ENCODE data around the gene RPS19. TPM values are rescaled to one million over a fixed set of nuclear protein-coding genes. Genes with fewer than 3 reads are reported as not detected.

The RPS19 gene
- total and polyA plus RNA-seq, 10 of the 15 experiments (the other 5 are each of a cell fraction or from before 2014, with no cell fraction given): 2,615 to 5,578 (median 4,127) TPM

GRCh38 chr19:41915021-41915775 lies 55.1 kb downstream of the RPS19 start:
- FAIRE-seq: no peak
- ChIA-PET CTCF (no interaction called here), POLR2A (no interaction called here), SMC1A (ENCODE audit: uncharacterized antibody, unreplicated experiment) (no interaction called here), RAD21 (ENCODE audit: unreplicated experiment) (no interaction called here)
- Histone ChIP-seq H3K9me3 (replicated peaks; ENCODE audit: control insufficient read depth, insufficient read depth, low read length) (no peaks in the 10 kb centered on the region; the same call in 2 of the 3 replicates), H3K4me1 (ENCODE audit: control insufficient read depth, insufficient read depth, low read length) (no peaks in the 10 kb centered on the region), H2AFZ (ENCODE audit: control insufficient read depth, low read depth, low read length) (no peak overlapping the region), H3K4me3 (no peak overlapping the region), H3K27me3 (replicated peaks in 1 of 2; ENCODE audit: control insufficient read depth in 2 of 2, insufficient read depth in 2 of 2, low read length in 1 of 2) (peaks cover 3 to 4% of the 10 kb centered on the region in 2 experiments; a peak in 3 of 4 replicates), H3K79me2 (ENCODE audit: control insufficient read depth, insufficient read depth, low read length) (no peaks in the 10 kb centered on the region), H3K36me3 (ENCODE audit: control insufficient read depth in 2 of 2, insufficient read depth in 2 of 2, low read length in 1 of 2) (no peaks in the 10 kb centered on the region), H3K27ac (ENCODE audit: control insufficient read depth, insufficient read depth) (no peak overlapping the region), H4K20me1 (ENCODE audit: control insufficient read depth, insufficient read depth) (peaks cover 6% of the 10 kb centered on the region; the same call in 1 of the 2 replicates), H3K9ac (ENCODE audit: control insufficient read depth, insufficient read depth, low read length) (no peak overlapping the region), H3K4me2 (ENCODE audit: control insufficient read depth, insufficient read depth) (no peak overlapping the region; the same call in 1 of the 2 replicates)
- no TSS peak for BruUV-seq (replicated peaks)
- no peak for DNase-seq (ENCODE audit: low read depth, low spot score)
- WGBS (ENCODE audit: insufficient coverage, insufficient replicate concordance, low lambda C conversion rate, missing lambda C conversion rate): 14% methylated on average over 24 of the region's 38 CpGs
- no peak for ATAC-seq
- in situ Hi-C loops (cut with MboI) (no loop called here), intact Hi-C loops (cut with micrococcal nuclease; ENCODE audit: unreplicated experiment) (no loop called here)
- TF ChIP-seq SP1 (IDR thresholded peaks at IDR 0.05; ENCODE audit: low read depth, low read length) (no peak), KDM1A (IDR thresholded peaks at IDR 0.05; ENCODE audit: borderline replicate concordance) (no peak), HDAC6 (IDR thresholded peaks at IDR 0.05; ENCODE audit: unreplicated experiment) (no peak), CHD1 (IDR thresholded peaks at IDR 0.05; ENCODE audit: low read depth, low read length) (no peak), PAX5 (IDR thresholded peaks at IDR 0.05; ENCODE audit: borderline replicate concordance, low read depth, low read length) (no peak), MTA3 (IDR thresholded peaks at IDR 0.05; ENCODE audit: borderline replicate concordance, low read length) (no peak), FOS (IDR thresholded peaks at IDR 0.05; ENCODE audit: borderline replicate concordance, extremely low read depth, insufficient read length) (no peak), PML (IDR thresholded peaks at IDR 0.05; ENCODE audit: low read length) (no peak), MXI1 (IDR thresholded peaks at IDR 0.05; ENCODE audit: low read depth, low read length) (no peak), NR2C1 (IDR thresholded peaks at IDR 0.05) (no peak), SPI1 (IDR thresholded peaks at IDR 0.05; ENCODE audit: borderline replicate concordance, insufficient read depth, low read depth, low read length) (no peak), RFX5 (IDR thresholded peaks at IDR 0.05; ENCODE audit: low read depth, low read length) (no peak), ZNF217 (IDR thresholded peaks at IDR 0.05) (no peak), PKNOX1 (IDR thresholded peaks at IDR 0.05) (no peak), MEF2A (IDR thresholded peaks at IDR 0.05; ENCODE audit: insufficient read depth, low read depth, low read length) (no peak), ZBED1 (IDR thresholded peaks at IDR 0.05; ENCODE audit: borderline replicate concordance) (no peak), IKZF1 (conservative IDR thresholded peaks at IDR 0.05) (no peak), HDAC2 (IDR thresholded peaks at IDR 0.05) (no peak)

Data from GM12878 (cell line).